GM18498 (cell line): ENCODE results near the gene SF3A2.
A peak's percentile ranks its signal among the peaks of the same experiment; 100 is the strongest.
"Not testable (repeated sequence)": the region's sequence is repeated elsewhere in the genome, so short reads cannot be mapped to it uniquely, and the experiment has no call there.

Experiments used
- ATAC-seq: cut with Tn5 transposase; IDR thresholded peaks from one replicate; pipeline ENCODE4 v1.9.1; 2021; ENCODE audit warnings: mild to moderate bottlenecking, moderate library complexity; ENCODE audit not compliant: unreplicated experiment

Gene SF3A2

GRCh38 chr19:2236314-2237050, at the start of gene SF3A2, which contains the start of gene PLEKHJ1:
SF3A2 (plus strand) TSS chr19:2236824; CDS start chr19:2243419, 6,595 bp downstream.
PLEKHJ1 (minus strand) TSS chr19:2236329; CDS start chr19:2236248, 81 bp downstream.
- ATAC-seq: peak; percentile 72

- no peak for ATAC-seq
Observed at GRCh38 chr19:2187159-2187558, 49.5 kb upstream of the SF3A2 start.

- ATAC-seq: no peak
Observed at GRCh38 chr19:2188708-2189385, 47.8 kb upstream of the SF3A2 start.

- no peak for ATAC-seq
Observed at GRCh38 chr19:2189880-2190279, 46.7 kb upstream of the SF3A2 start.

GRCh38 chr19:2190848-2191455, 45.7 kb upstream of the SF3A2 start:
- ATAC-seq: no peak

- no peak for ATAC-seq
Observed at GRCh38 chr19:2191456-2192310, 44.9 kb upstream of the SF3A2 start.

GRCh38 chr19:2192862-2193261, 43.8 kb upstream of the SF3A2 start:
- no peak for ATAC-seq

GRCh38 chr19:2193807-2194206, 42.8 kb upstream of the SF3A2 start:
- no peak for ATAC-seq

- no peak for ATAC-seq
Observed at GRCh38 chr19:2194513-2195078, 42.0 kb upstream of the SF3A2 start.

- no peak for ATAC-seq
Observed at GRCh38 chr19:2195361-2195760, 41.3 kb upstream of the SF3A2 start.

- ATAC-seq: no peak
Observed at GRCh38 chr19:2195914-2196313, 40.7 kb upstream of the SF3A2 start.

- no peak for ATAC-seq
Observed at GRCh38 chr19:2197270-2197669, 39.4 kb upstream of the SF3A2 start.

GRCh38 chr19:2198317-2198716, 38.3 kb upstream of the SF3A2 start:
- no peak for ATAC-seq

GRCh38 chr19:2199215-2199614, 37.4 kb upstream of the SF3A2 start:
- no peak for ATAC-seq

GRCh38 chr19:2199861-2200623, 36.6 kb upstream of the SF3A2 start:
- no peak for ATAC-seq

GRCh38 chr19:2200624-2201294, 35.9 kb upstream of the SF3A2 start:
- not testable (repeated sequence) for ATAC-seq

GRCh38 chr19:2201473-2202148, 35.0 kb upstream of the SF3A2 start:
- ATAC-seq: no peak

GRCh38 chr19:2202366-2202765, 34.3 kb upstream of the SF3A2 start:
- ATAC-seq: no peak

GRCh38 chr19:2207008-2207407, 29.6 kb upstream of the SF3A2 start:
- ATAC-seq: no peak
